SU-DHL-6 (cell line): ENCODE results near the gene GPR62.

Experiments used
- H2AFZ ChIP-seq: fragments of 200-600 bp; sonication (generic); 2 replicates; pipeline ENCODE4 v1.6.1; 2014; ENCODE audit warnings: low read depth, mild to moderate bottlenecking, moderate library complexity, mixed read lengths, antibody characterized with exemption, low read length; ENCODE audit not compliant: severe bottlenecking
- H3F3A ChIP-seq: fragments of 200-600 bp; shearing (Covaris generic); 2 replicates; pipeline ENCODE4 v1.6.0; 2016; ENCODE audit warnings: antibody characterized with exemption, mild to moderate bottlenecking; ENCODE audit not compliant: insufficient read depth
- H3K27ac ChIP-seq: fragments of 200-600 bp; sonication (generic); 2 replicates; pipeline ENCODE4 v1.5.1; 2016; ENCODE audit warnings: low read depth, mild to moderate bottlenecking, low read length, moderate library complexity, mixed read lengths
- H3K27me3 ChIP-seq: fragments of 200-600 bp; sonication (generic), shearing (Covaris generic); 2 replicates; pipeline ENCODE4 v1.6.0; 2014; ENCODE audit warnings: mild to moderate bottlenecking, low read length
- H3K36me3 ChIP-seq: fragments of 200-600 bp; sonication (generic); 2 replicates; pipeline ENCODE4 v1.6.1; 2014; ENCODE audit warnings: mild to moderate bottlenecking, low read length, mixed read lengths
- H3K4me2 ChIP-seq: fragments of 300-600, 200-600 bp; shearing (Covaris generic), sonication (generic); 2 replicates; pipeline ENCODE4 v1.6.0; 2014; ENCODE audit warnings: low read length, low read depth, mild to moderate bottlenecking; ENCODE audit not compliant: poor library complexity, severe bottlenecking
- H3K4me3 ChIP-seq: fragments of 200-600 bp; sonication (generic); 2 replicates; pipeline ENCODE4 v1.5.1; 2014; ENCODE audit warnings: antibody characterized with exemption, low read length, mild to moderate bottlenecking, mixed read lengths; ENCODE audit not compliant: insufficient read depth, poor library complexity, severe bottlenecking
- H3K79me2 ChIP-seq: fragments of 200-600 bp; sonication (generic); 2 replicates; pipeline ENCODE4 v1.6.1; 2014; ENCODE audit warnings: mild to moderate bottlenecking, low read length, moderate library complexity; ENCODE audit not compliant: insufficient read depth
- H3K9ac ChIP-seq: fragments of 200-600 bp; sonication (generic); 2 replicates; pipeline ENCODE4 v1.7.0; 2014; ENCODE audit warnings: mild to moderate bottlenecking, low read length
- H3K9me2 ChIP-seq: fragments of 200-600 bp; sonication (generic); replicated peaks from 2 replicates; pipeline ENCODE4 v1.6.1; 2014; ENCODE audit warnings: low read length; ENCODE audit not compliant: insufficient read depth
- H3K9me3 ChIP-seq: fragments of 200-600 bp; sonication (generic); 2 replicates; pipeline ENCODE4 v1.6.1; 2014; ENCODE audit warnings: low read length, mixed read lengths; ENCODE audit not compliant: insufficient read depth
- H4K20me1 ChIP-seq: fragments of 200-600 bp; sonication (generic); 2 replicates; pipeline ENCODE4 v1.6.1; 2014; ENCODE audit warnings: low read depth, mild to moderate bottlenecking, antibody characterized with exemption, low read length, moderate library complexity, mixed read lengths
- EZH2phosphoT487 ChIP-seq: fragments of 200-600 bp; sonication (generic), shearing (Covaris generic); conservative IDR thresholded peaks from 2 replicates; pipeline ENCODE4 v1.6.1; 2018; ENCODE audit warnings: mild to moderate bottlenecking, antibody characterized with exemption, low read length, moderate library complexity, mixed read lengths
- TF ChIP-seq, protein P1 (sequence below): fragments of 200-600 bp; sonication (generic); IDR thresholded peaks from one replicate; pipeline ENCODE4 v1.5.1; 2017; ENCODE audit warnings: antibody characterized with exemption, mild to moderate bottlenecking, low read length, moderate library complexity; ENCODE audit not compliant: insufficient read depth, poor library complexity, severe bottlenecking

Gene GPR62

GRCh38 chr3:51998774-51999173 is 43.6 kb downstream of the GPR62 start:
- Histone ChIP-seq H3K4me3 (no peak overlapping the region), H3K9me3 (no peaks in the 10 kb centered on the region)
- TF ChIP-seq, protein P1, sequence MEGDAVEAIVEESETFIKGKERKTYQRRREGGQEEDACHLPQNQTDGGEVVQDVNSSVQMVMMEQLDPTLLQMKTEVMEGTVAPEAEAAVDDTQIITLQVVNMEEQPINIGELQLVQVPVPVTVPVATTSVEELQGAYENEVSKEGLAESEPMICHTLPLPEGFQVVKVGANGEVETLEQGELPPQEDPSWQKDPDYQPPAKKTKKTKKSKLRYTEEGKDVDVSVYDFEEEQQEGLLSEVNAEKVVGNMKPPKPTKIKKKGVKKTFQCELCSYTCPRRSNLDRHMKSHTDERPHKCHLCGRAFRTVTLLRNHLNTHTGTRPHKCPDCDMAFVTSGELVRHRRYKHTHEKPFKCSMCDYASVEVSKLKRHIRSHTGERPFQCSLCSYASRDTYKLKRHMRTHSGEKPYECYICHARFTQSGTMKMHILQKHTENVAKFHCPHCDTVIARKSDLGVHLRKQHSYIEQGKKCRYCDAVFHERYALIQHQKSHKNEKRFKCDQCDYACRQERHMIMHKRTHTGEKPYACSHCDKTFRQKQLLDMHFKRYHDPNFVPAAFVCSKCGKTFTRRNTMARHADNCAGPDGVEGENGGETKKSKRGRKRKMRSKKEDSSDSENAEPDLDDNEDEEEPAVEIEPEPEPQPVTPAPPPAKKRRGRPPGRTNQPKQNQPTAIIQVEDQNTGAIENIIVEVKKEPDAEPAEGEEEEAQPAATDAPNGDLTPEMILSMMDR = no peak
- no peak for TF ChIP-seq EZH2phosphoT487

GRCh38 chr3:51999846-52000245 is 44.7 kb downstream of the GPR62 start:
- Histone ChIP-seq H3K9me2 (no peaks in the 10 kb centered on the region), H3K27ac (no peak overlapping the region), H3K27me3 (no peaks in the 10 kb centered on the region), H3K9me3 (no peaks in the 10 kb centered on the region), H3F3A (peaks cover 7% of the 10 kb centered on the region), H2AFZ (no peak overlapping the region), H3K4me2 (no peak overlapping the region), H4K20me1 (no peaks in the 10 kb centered on the region), H3K79me2 (peaks cover 9% of the 10 kb centered on the region), H3K36me3 (peaks cover 4% of the 10 kb centered on the region), H3K9ac (no peak overlapping the region), H3K4me3 (no peak overlapping the region)
- no peak for TF ChIP-seq EZH2phosphoT487
- TF ChIP-seq, protein P1 = no peak

More at GRCh38 chr3:51998774-51999173, 43.6 kb downstream of the GPR62 start:
- Histone ChIP-seq H3K36me3 (peaks cover 13% of the 10 kb centered on the region), H4K20me1 (no peaks in the 10 kb centered on the region), H3K4me2 (no peak overlapping the region), H3K27ac (no peak overlapping the region), H2AFZ (no peak overlapping the region), H3F3A (peaks cover 11% of the 10 kb centered on the region), H3K79me2 (peaks cover 17% of the 10 kb centered on the region), H3K9ac (no peak overlapping the region), H3K9me2 (no peaks in the 10 kb centered on the region), H3K27me3 (no peaks in the 10 kb centered on the region)

DNA sequence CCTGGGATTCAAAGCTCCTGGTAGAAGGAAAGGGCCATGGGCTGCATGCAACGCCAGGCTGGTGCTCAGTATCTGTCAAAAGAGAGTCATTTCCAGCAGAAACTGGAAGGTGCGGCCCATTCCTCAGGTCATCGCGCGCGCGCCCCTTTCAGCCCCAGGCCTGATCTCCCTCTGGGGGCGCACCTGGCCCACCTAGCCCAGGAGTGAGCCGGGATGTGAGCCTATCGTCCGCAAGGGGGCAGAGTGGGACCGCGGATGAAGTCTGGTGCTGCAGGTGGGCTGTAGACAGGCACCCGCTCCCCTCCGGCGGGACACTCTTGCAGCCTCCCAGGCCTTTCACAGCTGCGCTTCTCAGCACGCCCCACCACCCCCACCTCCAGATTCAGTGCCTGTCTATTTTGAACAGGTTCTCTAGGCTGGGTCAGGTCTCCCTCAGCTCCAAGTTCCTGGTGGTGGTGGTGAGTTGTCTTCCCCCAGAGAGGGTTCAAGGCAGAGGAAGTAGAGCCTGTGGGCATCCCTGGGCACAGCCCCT is 46.3 kb downstream of the GPR62 start:
- TF ChIP-seq, protein P1 = peak; percentile 90
- no peak for TF ChIP-seq EZH2phosphoT487
- Histone ChIP-seq H4K20me1 (no peaks in the 10 kb centered on the region), H3K4me2 (no peak overlapping the region), H3K36me3 (no peaks in the 10 kb centered on the region), H3K27me3 (no peaks in the 10 kb centered on the region), H2AFZ (no peak overlapping the region), H3F3A (no peaks in the 10 kb centered on the region), H3K27ac (no peak overlapping the region), H3K9ac (no peak overlapping the region), H3K79me2 (no peaks in the 10 kb centered on the region), H3K9me3 (no peaks in the 10 kb centered on the region), H3K4me3 (no peak overlapping the region), H3K9me2 (no peaks in the 10 kb centered on the region)
